Thoracic aorta (tissue), 2 donors: ENCODE measurements around the gene LRRC74B. TPM values are rescaled to one million over a fixed set of nuclear protein-coding genes. Genes with fewer than 3 reads are reported as not detected.
"Not testable (repeated sequence)": the region's sequence is repeated elsewhere in the genome, so short reads cannot be mapped to it uniquely, and the experiment has no call there.

ENCODE experiments used
- ATAC-seq: fragments of 150-250 bp; one replicate; pipeline ENCODE4 v1.8.0; 2017; ENCODE audit warnings: low read depth; ENCODE audit not compliant: insufficient number of reproducible peaks, low FRiP score
- DNase-seq: peaks from one replicate; pipeline ENCODE4 v3.0.0-alpha.2; 2020; ENCODE audit warnings: low spot score
- H3K27ac ChIP-seq, 2 donors: fragments of 200-600 bp; sonication (generic); 1 replicate in 1 of 2; 2 replicates in 1 of 2; pipeline ENCODE4 v1.5.1; 2016; ENCODE audit warnings: mild to moderate bottlenecking in 2 of 2, moderate library complexity in 2 of 2
- H3K27me3 ChIP-seq: fragments of 200-600 bp; sonication (generic); replicated peaks from 2 replicates; pipeline ENCODE4 v1.6.0; 2016; ENCODE audit warnings: mild to moderate bottlenecking; ENCODE audit not compliant: insufficient read depth
- H3K36me3 ChIP-seq: fragments of 200-600 bp; sonication (generic); one replicate; pipeline ENCODE4 v1.5.1; 2016
- H3K4me1 ChIP-seq, 2 donors: fragments of 200-600 bp; sonication (generic); 1 replicate in 1 of 2; 2 replicates in 1 of 2; pipeline versions ENCODE4 v1.5.1 to v1.6.0; 2016; ENCODE audit warnings: low read depth in 2 of 2, mild to moderate bottlenecking in 1 of 2; ENCODE audit not compliant: control insufficient read depth in 1 of 2
- H3K4me3 ChIP-seq: fragments of 200-600 bp; sonication (generic); 2 replicates; pipeline ENCODE4 v1.5.1; 2016; ENCODE audit warnings: mild to moderate bottlenecking
- H3K9me3 ChIP-seq: fragments of 200-600 bp; sonication (generic); 2 replicates; pipeline ENCODE4 v1.5.1; 2016
- CTCF ChIP-seq: fragments of 200-600 bp; sonication (generic); IDR thresholded peaks from one replicate; pipeline ENCODE4 v1.5.1; 2019; ENCODE audit warnings: antibody characterized with exemption
- total RNA-seq, 2 donors: library from RNA; depleted of rRNA; stranded (reverse); fragments of >200 nt; gene quantifications; one replicate each; pipeline versions ENCODE4 v1.1.0 to v1.2.3, GENCODE V29; 2016

Gene LRRC74B
- total RNA-seq, 2 donors from 2014 or later, result not detected

- H3K9me3 ChIP-seq, result no peaks in the 10 kb centered on the region
- no peaks in the 10 kb centered on the region for H3K36me3 ChIP-seq
- ATAC-seq (no peak), DNase-seq (no peak)
- H3K4me3 ChIP-seq, result no peak overlapping the region
- H3K4me1 ChIP-seq, result no peaks in the 10 kb centered on the region
- no peak for TF ChIP-seq CTCF
- H3K27me3 ChIP-seq, result no peaks in the 10 kb centered on the region
- no peak overlapping the region for H3K27ac ChIP-seq
Observed at GRCh38 chr22:21067901-21068680, 22.3 kb downstream of the LRRC74B start.

GRCh38 chr22:21068681-21069276, 23.0 kb downstream of the LRRC74B start:
- H3K27me3 ChIP-seq, result no peaks in the 10 kb centered on the region
- no peaks in the 10 kb centered on the region for H3K9me3 ChIP-seq
- no peaks in the 10 kb centered on the region for H3K4me1 ChIP-seq
- no peak for TF ChIP-seq CTCF
- H3K27ac ChIP-seq, result no peak overlapping the region
- ATAC-seq, result no peak
- H3K4me3 ChIP-seq, result no peak overlapping the region
- H3K36me3 ChIP-seq, result no peaks in the 10 kb centered on the region
- DNase-seq, result no peak

GRCh38 chr22:21069375-21069774, 23.6 kb downstream of the LRRC74B start:
- no peak for ATAC-seq
- no peaks in the 10 kb centered on the region for H3K36me3 ChIP-seq
- no peak for DNase-seq
- no peak overlapping the region for H3K4me3 ChIP-seq
- no peaks in the 10 kb centered on the region for H3K4me1 ChIP-seq
- H3K27me3 ChIP-seq, result no peaks in the 10 kb centered on the region
- H3K9me3 ChIP-seq, result no peaks in the 10 kb centered on the region
- H3K27ac ChIP-seq, result no peak overlapping the region
- TF ChIP-seq CTCF, result no peak

- Histone ChIP-seq H3K27ac (no peak overlapping the region), H3K4me1 (no peaks in the 10 kb centered on the region), H3K27me3 (no peaks in the 10 kb centered on the region), H3K4me3 (no peak overlapping the region), H3K9me3 (no peaks in the 10 kb centered on the region), H3K36me3 (no peaks in the 10 kb centered on the region)
- no peak for ATAC-seq
- DNase-seq, result no peak
- TF ChIP-seq CTCF, result no peak
Observed at GRCh38 chr22:21070690-21071615, 25.2 kb downstream of the LRRC74B start.

DNA sequence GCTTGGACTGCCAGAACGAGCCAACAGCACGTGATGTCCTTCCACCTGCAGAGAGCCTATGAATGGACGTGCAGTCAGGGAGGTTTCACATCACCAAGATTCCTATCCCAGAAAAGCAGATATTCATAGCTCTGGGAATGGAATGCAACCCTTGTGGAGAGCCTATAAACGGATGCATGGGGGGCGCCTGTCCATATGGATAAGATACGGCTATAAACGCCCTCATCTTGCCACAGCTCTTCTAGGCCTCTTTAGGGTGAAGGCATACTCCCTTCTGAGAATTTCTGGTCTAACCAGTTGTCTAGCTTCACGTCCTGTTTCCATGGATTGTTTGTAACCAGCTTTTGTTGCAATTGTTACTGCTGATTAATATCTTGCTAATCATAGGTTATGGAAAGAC, 26.1 kb downstream of the LRRC74B start:
- ATAC-seq, H3K36me3 ChIP-seq, H3K27me3 ChIP-seq, H3K4me3 ChIP-seq, H3K9me3 ChIP-seq, DNase-seq, H3K4me1 ChIP-seq, H3K27ac ChIP-seq: not testable (repeated sequence)
